LNCAP (cell line): Measurements from ENCODE around the gene MAN1A2.

Experiments
- TF ChIP-seq, protein P1 (sequence below): fragments of 450-650 bp; IDR thresholded peaks from 2 replicates; pipeline ENCODE4 v1.5.1; 2017; ENCODE audit warnings: mild to moderate bottlenecking

The MAN1A2 gene

DNA sequence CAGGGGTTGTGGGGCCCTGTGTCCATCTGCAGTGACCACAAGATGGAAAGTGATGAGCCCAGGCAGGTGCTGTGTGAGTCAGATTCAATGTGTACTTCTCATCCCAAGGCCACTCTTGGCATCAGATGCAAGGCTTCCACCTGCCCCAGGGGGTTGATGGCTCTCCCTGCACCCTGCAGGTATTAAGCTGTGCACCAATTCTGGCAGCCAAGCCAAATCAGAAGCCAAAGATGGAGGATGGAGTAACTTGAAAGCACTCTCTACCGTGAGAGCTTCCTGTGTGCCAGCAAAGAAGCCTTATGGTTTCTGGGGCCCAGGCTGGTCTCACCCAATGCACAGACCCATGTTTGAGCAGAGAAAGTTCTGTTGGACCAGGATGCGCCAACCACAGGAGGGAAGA is 194.3 kb downstream of the MAN1A2 start:
- TF ChIP-seq, protein P1, sequence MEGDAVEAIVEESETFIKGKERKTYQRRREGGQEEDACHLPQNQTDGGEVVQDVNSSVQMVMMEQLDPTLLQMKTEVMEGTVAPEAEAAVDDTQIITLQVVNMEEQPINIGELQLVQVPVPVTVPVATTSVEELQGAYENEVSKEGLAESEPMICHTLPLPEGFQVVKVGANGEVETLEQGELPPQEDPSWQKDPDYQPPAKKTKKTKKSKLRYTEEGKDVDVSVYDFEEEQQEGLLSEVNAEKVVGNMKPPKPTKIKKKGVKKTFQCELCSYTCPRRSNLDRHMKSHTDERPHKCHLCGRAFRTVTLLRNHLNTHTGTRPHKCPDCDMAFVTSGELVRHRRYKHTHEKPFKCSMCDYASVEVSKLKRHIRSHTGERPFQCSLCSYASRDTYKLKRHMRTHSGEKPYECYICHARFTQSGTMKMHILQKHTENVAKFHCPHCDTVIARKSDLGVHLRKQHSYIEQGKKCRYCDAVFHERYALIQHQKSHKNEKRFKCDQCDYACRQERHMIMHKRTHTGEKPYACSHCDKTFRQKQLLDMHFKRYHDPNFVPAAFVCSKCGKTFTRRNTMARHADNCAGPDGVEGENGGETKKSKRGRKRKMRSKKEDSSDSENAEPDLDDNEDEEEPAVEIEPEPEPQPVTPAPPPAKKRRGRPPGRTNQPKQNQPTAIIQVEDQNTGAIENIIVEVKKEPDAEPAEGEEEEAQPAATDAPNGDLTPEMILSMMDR = no peak

DNA sequence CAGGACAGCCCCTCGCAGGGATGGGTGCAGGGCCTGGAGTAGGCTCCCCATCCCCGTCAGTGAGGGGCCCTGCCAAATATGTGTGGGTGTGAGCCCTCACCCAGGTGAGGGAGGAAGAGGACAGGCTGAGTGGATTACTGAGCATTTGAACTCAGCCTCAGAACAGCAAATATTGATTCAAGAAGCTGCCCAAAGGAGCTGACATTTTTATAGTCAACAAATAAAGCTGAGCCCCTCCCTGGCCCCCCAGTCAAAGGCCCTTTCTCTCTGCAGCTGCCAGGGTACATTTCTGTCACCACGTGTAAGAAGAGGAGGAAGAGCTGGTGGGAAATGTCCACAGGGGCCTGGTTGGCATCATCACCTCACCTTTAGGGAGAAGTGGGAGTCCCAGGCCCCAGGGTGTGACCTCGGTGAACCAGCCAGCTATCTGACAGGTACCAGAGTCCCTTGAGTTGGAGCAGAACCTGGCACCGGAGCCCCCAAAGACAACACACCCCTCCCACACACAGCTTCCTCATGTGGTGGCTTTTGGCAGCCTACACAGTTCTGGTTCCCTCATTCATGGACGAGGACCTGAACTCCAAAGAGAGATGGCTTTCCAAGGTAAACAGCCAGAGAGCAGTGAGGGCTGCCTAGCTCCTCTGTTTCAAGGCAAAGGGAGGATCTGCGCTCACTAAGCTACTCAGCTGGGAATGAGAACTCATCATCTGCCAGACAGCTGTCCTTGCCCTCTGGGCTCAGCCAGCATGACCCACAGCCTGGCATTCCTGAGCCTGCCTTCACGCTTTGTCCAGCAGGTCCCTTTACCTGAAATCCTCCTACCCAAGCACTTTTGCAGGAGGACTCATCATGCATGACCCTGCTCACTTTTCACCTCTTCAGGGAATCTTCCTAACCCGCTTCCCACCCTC is 195.6 kb downstream of the MAN1A2 start:
- TF ChIP-seq, protein P1 = no peak

DNA sequence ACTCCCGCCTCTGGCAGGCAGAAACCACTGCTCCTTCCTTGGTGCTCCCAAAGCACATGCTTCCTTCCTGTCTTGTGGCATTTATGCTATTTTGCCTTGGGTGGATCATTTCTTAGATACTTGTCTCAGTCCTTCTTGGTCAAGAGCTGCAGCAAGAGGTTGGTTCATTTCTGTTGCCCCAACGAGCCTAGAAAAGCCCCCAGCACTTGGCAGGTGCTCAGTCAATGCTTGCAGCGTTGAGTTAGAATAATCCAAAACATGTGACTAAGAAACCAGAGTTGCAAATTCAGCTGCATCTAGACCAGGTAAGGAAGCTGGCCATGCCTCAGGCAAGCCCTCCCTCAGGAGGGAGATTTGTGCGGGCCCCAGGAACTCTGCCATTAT is 196.2 kb downstream of the MAN1A2 start:
- TF ChIP-seq, protein P1 = no peak

DNA sequence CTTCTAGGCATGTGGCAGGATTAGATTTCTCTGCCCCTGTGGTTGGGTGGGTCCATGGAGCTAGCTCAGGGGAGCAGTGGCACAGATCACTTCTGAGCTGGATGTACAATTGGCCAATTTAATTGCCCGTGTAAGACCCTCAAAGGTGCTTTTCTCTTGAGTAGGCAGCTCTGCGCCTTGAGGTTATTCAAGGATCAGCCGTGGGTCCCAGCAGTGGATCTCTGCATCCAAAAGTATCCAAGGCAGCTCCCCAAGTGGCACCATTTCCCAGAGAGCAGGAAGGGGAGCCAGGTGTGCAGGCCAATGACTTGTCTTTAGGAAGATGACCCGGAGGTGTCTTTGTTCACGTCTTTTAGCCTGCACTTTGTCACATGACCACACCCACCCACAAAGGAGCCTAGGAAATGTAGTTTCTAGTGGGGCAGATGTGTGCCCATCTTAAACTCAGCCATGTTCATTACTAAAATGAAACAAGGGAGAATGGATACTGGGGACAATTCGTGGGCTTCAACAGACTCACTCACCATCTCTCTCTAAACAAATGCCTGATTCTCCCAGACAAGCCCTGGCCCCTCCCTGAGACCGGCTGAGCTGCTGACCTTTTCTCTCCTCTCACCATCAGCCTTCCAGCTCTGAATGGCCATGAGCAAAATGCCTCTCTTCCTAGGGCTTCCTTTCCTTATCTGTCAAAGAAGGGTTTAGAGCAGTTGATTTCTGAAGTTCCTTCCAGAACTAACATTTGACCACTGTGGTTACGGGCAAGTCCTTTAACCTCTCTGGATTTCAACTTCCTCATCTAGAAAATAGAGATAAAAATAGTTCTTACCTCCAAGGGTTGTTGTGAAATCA is 197.2 kb downstream of the MAN1A2 start:
- TF ChIP-seq, protein P1 = no peak

DNA sequence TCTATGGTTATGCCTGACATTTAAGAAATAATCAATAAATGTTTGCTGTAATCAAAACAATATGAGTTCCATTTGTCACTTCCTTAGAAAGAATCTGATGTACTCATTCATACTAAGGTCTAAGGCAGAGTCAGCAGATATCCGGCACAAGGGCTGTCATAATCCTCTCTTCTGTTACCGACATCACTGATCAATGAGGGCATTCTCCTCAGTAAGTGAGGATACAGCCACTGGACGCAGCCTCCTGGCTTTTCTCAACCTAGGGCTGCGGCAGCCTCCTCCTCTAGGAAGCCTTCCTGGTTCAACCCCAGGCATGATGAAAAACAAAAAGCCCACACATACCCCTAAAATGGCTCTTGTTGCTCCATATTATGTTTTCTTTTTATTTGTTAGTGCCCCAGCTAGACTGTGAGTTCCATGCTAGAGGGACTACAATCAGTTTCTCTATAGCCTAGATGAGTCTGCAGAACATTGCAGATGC is 197.9 kb downstream of the MAN1A2 start:
- TF ChIP-seq, protein P1 = no peak

DNA sequence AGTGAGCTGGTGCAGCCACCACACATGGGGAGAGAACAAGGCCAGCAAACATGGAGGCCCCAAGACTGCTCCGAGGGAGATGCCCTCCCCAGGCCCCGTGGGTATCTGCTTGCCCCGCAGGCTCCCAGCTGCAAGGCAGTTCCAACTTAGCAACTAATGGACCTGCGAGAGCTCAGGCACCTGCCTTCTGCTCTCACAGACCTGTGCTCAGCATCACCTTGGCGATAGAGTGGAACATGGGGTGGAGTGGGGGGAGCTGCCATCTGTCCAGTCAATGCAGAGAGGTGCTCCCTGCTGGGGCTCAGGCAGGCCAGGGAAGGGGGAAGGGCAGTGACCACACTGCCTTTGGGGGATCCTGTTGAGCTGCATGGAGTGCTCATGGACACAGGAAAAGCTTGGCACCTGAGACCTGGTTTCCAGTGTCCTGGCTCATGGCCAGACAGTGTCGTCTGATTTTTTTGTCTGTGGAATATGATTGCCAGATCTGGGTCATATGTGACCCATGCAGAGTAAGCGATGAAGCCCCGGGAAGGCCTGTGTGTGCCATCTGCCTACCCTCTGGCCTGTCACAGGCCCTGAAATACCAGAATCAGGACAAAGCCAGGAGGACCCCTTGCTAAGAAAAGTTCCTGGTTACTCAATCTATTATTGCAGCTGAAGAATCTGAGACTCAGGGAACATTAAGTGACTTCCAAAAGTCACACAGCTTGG is 198.7 kb downstream of the MAN1A2 start:
- TF ChIP-seq, protein P1 = no peak

DNA sequence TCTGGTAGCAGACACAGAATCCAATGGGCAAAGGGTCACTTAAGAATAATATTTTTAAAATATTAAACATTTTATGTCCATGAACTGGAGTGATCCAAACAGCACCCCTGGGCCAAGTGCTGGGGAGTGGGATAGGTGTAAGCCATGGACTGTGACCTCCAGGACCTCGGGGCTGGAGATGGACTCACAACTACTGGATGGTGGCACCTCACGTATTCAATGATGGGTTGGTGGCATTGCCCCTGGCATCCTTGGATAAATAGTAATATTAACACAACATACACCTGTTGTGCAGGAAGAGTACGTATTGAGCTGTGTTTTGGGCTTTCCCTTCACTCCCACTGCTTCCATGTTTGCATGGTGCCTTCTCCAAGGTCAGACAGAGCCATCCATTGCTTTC is 199.3 kb downstream of the MAN1A2 start:
- TF ChIP-seq, protein P1 = no peak
